ENCODE results near the gene NODAL.

GRCh38 chr10:70418229-70418628, 23.3 kb downstream of the NODAL start:
- TF ChIP-seq CTCF (IDR thresholded peaks at IDR 0.05) (no peak), TCF7L2 (IDR thresholded peaks at IDR 0.05; ENCODE audit: low read depth, low read length) (no peak)

Measured in Panc1 (cell line).